Thyroid gland (tissue), 4 donors: ENCODE results near the gene KCNIP3. TPM values are rescaled to one million over a fixed set of nuclear protein-coding genes. Genes with fewer than 3 reads are reported as not detected.

Source experiments
- DNase-seq, 2 donors: peaks; one replicate each; pipeline ENCODE4 v3.0.0-alpha.2; 2019
- H3K27ac ChIP-seq, 3 donors: fragments of 200-600 bp; sonication (generic); 1 replicate in 2 of 3; 2 replicates in 1 of 3; pipeline ENCODE4 v1.5.1; 2016 to 2019; ENCODE audit warnings: mild to moderate bottlenecking in 1 of 3, moderate library complexity in 1 of 3
- H3K27me3 ChIP-seq: fragments of 200-600 bp; sonication (generic); one replicate; pipeline ENCODE4 v1.5.1; 2019
- H3K36me3 ChIP-seq, 2 donors: fragments of 200-600 bp; sonication (generic); one replicate each; pipeline ENCODE4 v1.5.1; 2016 to 2019
- H3K4me1 ChIP-seq, 2 donors: fragments of 200-600 bp; sonication (generic); one replicate each; pipeline ENCODE4 v1.5.1; 2017 to 2019
- H3K4me3 ChIP-seq, 3 donors: fragments of 200-600 bp; sonication (generic); replicated peaks in 1 of 3; 1 replicate in 2 of 3; 2 replicates in 1 of 3; pipeline ENCODE4 v1.5.1; 2016; ENCODE audit warnings: mild to moderate bottlenecking in 1 of 3
- H3K9me3 ChIP-seq: fragments of 200-600 bp; sonication (generic); one replicate; pipeline ENCODE4 v1.5.1; 2017
- CTCF ChIP-seq, 6 experiments: fragments of 200-600 bp in 3 of 6; fragments of 450-650 bp in 3 of 6; sonication (generic) in 3 of 6; IDR thresholded peaks; one replicate each; pipeline ENCODE4 v1.5.1; 2016 to 2019; ENCODE audit warnings: antibody characterized with exemption in 6 of 6, mild to moderate bottlenecking in 2 of 6, inconsistent platforms in 1 of 6, moderate library complexity in 1 of 6
- POLR2A ChIP-seq, 2 donors: fragments of 450-650 bp; IDR thresholded peaks; one replicate each; pipeline ENCODE4 v1.6.1; 2017; ENCODE audit warnings: antibody characterized with exemption in 2 of 2, mild to moderate bottlenecking in 2 of 2, moderate library complexity in 1 of 2
- WGBS, 2 donors: methylation state at CpG; one replicate each; pipeline ENCODE4 v1.1.5; 2017; 5-methylcytosine and 5-hydroxymethylcytosine counted together
- intact Hi-C: fragments of 100-400 bp; cut with DNase I; formaldehyde crosslinking; loops from one replicate; pipeline ENCODE4 v1.15.1; 2023
- total RNA-seq, 4 donors: library from RNA; depleted of rRNA; stranded (reverse); fragments of >200 nt; gene quantifications; one replicate each; pipeline ENCODE4 v1.2.3, GENCODE V29; 2016

Gene KCNIP3
- total RNA-seq, 4 donors from 2014 or later, result 37.1 to 66.5 (median 51.1) TPM

GRCh38 chr2:95389245-95390119 lies 92.3 kb downstream of the KCNIP3 start:
- Histone ChIP-seq H3K4me1 (peaks cover 13 to 28% of the 10 kb centered on the region in 2 donors), H3K27me3 (no peaks in the 10 kb centered on the region), H3K36me3 (no peaks in the 10 kb centered on the region), H3K9me3 (no peaks in the 10 kb centered on the region), H3K27ac (no peak overlapping the region), H3K4me3 (no peak overlapping the region)
- intact Hi-C loops, result loop anchor here (5.0 kb wide), 1 partner anchor 42 kb away; no protein-coding TSS in a partner anchor
- DNase-seq, result peak; percentile 66 to 71
- TF ChIP-seq POLR2A (IDR thresholded peaks at IDR 0.05), result no peak
- TF ChIP-seq CTCF (IDR thresholded peaks at IDR 0.05), result peak; percentile 71 to 93 (median 82)
- WGBS, 2 donors, result 62% methylated on average over 42 to 46 of the region's 46 CpGs

DNA sequence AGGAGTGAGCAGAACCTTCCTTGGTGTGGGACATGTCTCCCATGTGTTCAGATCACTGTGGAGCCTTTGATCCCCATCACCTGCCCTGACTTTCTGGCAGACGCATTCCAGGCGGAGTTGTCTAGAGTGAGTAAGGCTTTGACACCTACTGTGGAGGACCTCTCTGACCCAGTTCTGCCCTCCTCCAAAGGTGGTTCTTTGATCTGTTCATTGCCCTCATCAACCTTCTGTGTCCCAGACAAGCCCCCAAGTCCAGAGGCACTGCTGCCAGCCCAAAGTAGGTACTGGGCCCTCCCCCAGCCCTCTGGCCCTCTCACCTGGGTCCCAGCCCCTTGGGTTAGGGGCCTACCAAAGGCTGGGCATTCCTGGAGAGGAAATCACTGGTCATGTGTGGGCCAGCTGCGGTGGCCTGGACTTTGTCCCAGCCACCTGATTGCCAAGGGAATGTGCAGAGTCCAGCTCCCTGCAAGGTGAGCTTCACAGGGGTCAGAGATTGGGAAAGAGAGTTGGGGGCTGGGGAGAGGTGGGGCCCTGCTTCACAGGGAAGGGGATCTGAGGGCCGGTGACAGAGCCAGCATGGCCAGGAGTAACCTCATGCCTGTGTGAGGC lies 93.2 kb downstream of the KCNIP3 start:
- no peaks in the 10 kb centered on the region for H3K27me3 ChIP-seq
- WGBS, 2 donors, result 77 to 98% methylated on average over 3 to 4 of the region's 4 CpGs
- TF ChIP-seq POLR2A (IDR thresholded peaks at IDR 0.05) (no peak), CTCF (IDR thresholded peaks at IDR 0.05) (no peak)
- H3K4me1 ChIP-seq, result peaks cover 4 to 19% of the 10 kb centered on the region in 2 donors
- no peak for DNase-seq
- H3K36me3 ChIP-seq, result no peaks in the 10 kb centered on the region
- intact Hi-C loops, result no loop called here
- no peak overlapping the region for H3K27ac ChIP-seq
- no peak overlapping the region for H3K4me3 ChIP-seq
- H3K9me3 ChIP-seq, result no peaks in the 10 kb centered on the region

- no peak overlapping the region for H3K27ac ChIP-seq
- no peaks in the 10 kb centered on the region for H3K36me3 ChIP-seq
- no peaks in the 10 kb centered on the region for H3K9me3 ChIP-seq
- H3K4me1 ChIP-seq, result peaks cover 2 to 14% of the 10 kb centered on the region in 2 donors
- H3K27me3 ChIP-seq, result no peaks in the 10 kb centered on the region
- TF ChIP-seq CTCF (IDR thresholded peaks at IDR 0.05) (no peak), POLR2A (IDR thresholded peaks at IDR 0.05) (no peak)
- DNase-seq, result no peak
- 77 to 80% methylated on average over 9 to 11 of the region's 11 CpGs for WGBS, 2 donors
- intact Hi-C loops, result no loop called here
- no peak overlapping the region for H3K4me3 ChIP-seq
Measured at GRCh38 chr2:95390881-95391321, 93.8 kb downstream of the KCNIP3 start.

DNA sequence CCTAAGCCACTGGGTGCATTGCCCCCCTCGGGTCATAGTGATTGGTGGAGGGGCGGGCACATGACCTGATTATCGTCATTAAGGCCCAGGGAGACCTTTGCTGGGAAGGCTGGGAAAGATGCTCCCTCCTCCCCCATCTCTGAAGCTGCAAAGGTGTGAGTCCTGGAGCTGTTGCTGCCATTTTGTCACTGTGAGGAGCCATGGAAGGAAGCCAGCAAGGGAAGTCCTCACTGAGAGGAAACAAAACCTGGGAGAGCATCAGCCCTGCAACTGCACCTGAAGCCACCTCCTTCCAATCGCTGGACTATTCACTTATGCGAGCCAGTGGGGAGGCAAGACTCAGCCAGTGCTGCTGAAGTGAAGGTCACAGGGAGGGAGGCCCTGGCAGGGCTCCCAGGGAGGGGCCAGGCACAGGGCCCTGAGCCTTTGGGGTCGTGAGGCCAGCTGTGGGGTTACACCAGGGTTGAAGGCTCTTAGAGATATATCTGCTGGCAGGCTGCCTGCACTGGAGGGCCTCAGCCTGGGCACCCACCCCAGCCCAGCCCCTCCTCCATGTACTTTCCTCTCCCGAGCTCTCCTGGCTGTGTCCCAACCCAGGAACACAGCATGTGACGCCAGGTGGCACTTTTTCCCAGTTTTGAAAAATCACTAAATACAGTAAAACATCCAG lies 94.6 kb downstream of the KCNIP3 start:
- Histone ChIP-seq H3K4me3 (no peak overlapping the region), H3K27me3 (no peaks in the 10 kb centered on the region), H3K9me3 (no peaks in the 10 kb centered on the region), H3K36me3 (no peaks in the 10 kb centered on the region), H3K4me1 (peaks cover 2 to 14% of the 10 kb centered on the region in 2 donors), H3K27ac (peak overlapping the region; percentile 28 to 60 (median 38))
- WGBS, 2 donors, result 35 to 47% methylated on average over 5 to 8 of the region's 8 CpGs
- intact Hi-C loops, result no loop called here
- peak in 1 of 6 experiments; percentile 6 for TF ChIP-seq CTCF (IDR thresholded peaks at IDR 0.05)
- no peak for TF ChIP-seq POLR2A (IDR thresholded peaks at IDR 0.05)
- DNase-seq, result peak; percentile 80 to 85
